Left renal cortex interstitium (tissue), 4 donors: ENCODE data around the gene ADAMTS2. TPM values are rescaled to one million over a fixed set of nuclear protein-coding genes. Genes with fewer than 3 reads are reported as not detected.

ENCODE experiments used
- DNase-seq, 4 donors: peaks; one replicate each; pipeline ENCODE4 v3.0.0-alpha.2; 2013; ENCODE audit warnings: low read depth in 4 of 4, low spot score in 2 of 4, missing footprints in 1 of 4
- polyA plus RNA-seq, 4 donors: library from polyadenylated mRNA; unstranded; fragments of 120-200 nt; gene quantifications; one replicate each; pipeline ENCODE4 v1.2.1, GENCODE V29; 2013; ENCODE audit not compliant: insufficient read length in 4 of 4

Gene ADAMTS2
- polyA plus RNA-seq, 4 donors, result 11.5 to 15.9 (median 12.1) TPM

- no peak for DNase-seq
Measured at GRCh38 chr5:179079165-179079987, 265.9 kb downstream of the ADAMTS2 start.

GRCh38 chr5:179065703-179066102 is 279.6 kb downstream of the ADAMTS2 start:
- DNase-seq, result no peak

- no peak for DNase-seq
Measured at GRCh38 chr5:179061025-179061424, 284.2 kb downstream of the ADAMTS2 start.

Other genes with a start within 250 kb of the ADAMTS2 start
- 10 to 100 TPM; 72.4 to 95.4 (median 87.6) TPM for gene RUFY1, start 205.1 kb upstream of the ADAMTS2 start, polyA plus RNA-seq